Sigmoid colon (tissue), 7 donors: ENCODE measurements around the gene AP1G2. TPM values are rescaled to one million over a fixed set of nuclear protein-coding genes. Genes with fewer than 3 reads are reported as not detected.
"Not testable (repeated sequence)": the region's sequence is repeated elsewhere in the genome, so short reads cannot be mapped to it uniquely, and the experiment has no call there.

Source experiments
- DNase-seq: peaks from one replicate; pipeline ENCODE4 v3.0.0-alpha.2; 2019
- H3K27ac ChIP-seq, 4 donors: fragments of 200-600 bp; sonication (generic); one replicate each; pipeline ENCODE4 v1.5.1; 2016 to 2019; ENCODE audit warnings: mild to moderate bottlenecking in 1 of 4
- H3K27me3 ChIP-seq, 3 donors: fragments of 200-600 bp; sonication (generic); one replicate each; pipeline ENCODE4 v1.5.1; 2019; ENCODE audit warnings: mild to moderate bottlenecking in 1 of 3
- H3K36me3 ChIP-seq, 4 donors: fragments of 200-600 bp; sonication (generic); one replicate each; pipeline ENCODE4 v1.5.1; 2016 to 2019
- H3K4me1 ChIP-seq, 4 donors: fragments of 200-600 bp; sonication (generic); one replicate each; pipeline ENCODE4 v1.5.1; 2017 to 2019
- H3K4me3 ChIP-seq, 4 donors: fragments of 200-600 bp; sonication (generic); one replicate each; pipeline ENCODE4 v1.5.1; 2017 to 2019; ENCODE audit warnings: mild to moderate bottlenecking in 2 of 4, moderate library complexity in 1 of 4
- H3K9me3 ChIP-seq, 4 donors: fragments of 200-600 bp in 3 of 4; sonication (generic) in 3 of 4; one replicate each; pipeline versions ENCODE4 v1.5.1 to v1.6.1; 2013 to 2019
- CTCF ChIP-seq, 4 experiments: fragments of 450-650 bp in 3 of 4; fragments of 200-600 bp in 1 of 4; IDR thresholded peaks; one replicate each; pipeline ENCODE4 v1.5.1; 2016 to 2019; ENCODE audit warnings: antibody characterized with exemption in 4 of 4, mild to moderate bottlenecking in 3 of 4, moderate library complexity in 2 of 4
- EP300 ChIP-seq, 4 donors: sonication (generic); formaldehyde crosslinking; IDR thresholded peaks; one replicate each; pipeline ENCODE4 v1.6.1; 2017; ENCODE audit warnings: antibody characterized with exemption in 4 of 4
- POLR2A ChIP-seq, 2 donors: fragments of 450-650 bp; IDR thresholded peaks; one replicate each; pipeline ENCODE4 v1.6.1; 2016; ENCODE audit warnings: antibody characterized with exemption in 2 of 2, mild to moderate bottlenecking in 2 of 2, moderate library complexity in 2 of 2
- POLR2AphosphoS5 ChIP-seq, 4 donors: sonication (generic); formaldehyde crosslinking; IDR thresholded peaks; one replicate each; pipeline ENCODE4 v1.6.1; 2017; ENCODE audit warnings: antibody characterized with exemption in 4 of 4
- WGBS, 2 donors: extraction: QIAGEN DNeasy Blood & Tissue Kit; methylation state at CpG; one replicate each; pipeline ENCODE4 v1.1.7; 2013; 5-methylcytosine and 5-hydroxymethylcytosine counted together
- intact Hi-C: fragments of 100-400 bp; cut with DNase I; formaldehyde crosslinking; loops from one replicate; pipeline ENCODE4 v1.15.1; 2023
- polyA plus RNA-seq, 3 donors: library from polyadenylated mRNA; stranded (reverse); fragments of 200-250 nt; gene quantifications; one replicate each; pipeline ENCODE4 v1.2.3, GENCODE V29; 2013
- total RNA-seq, 4 donors: library from RNA; depleted of rRNA; stranded (reverse); fragments of >200 nt; gene quantifications; one replicate each; pipeline ENCODE4 v1.1.0, GENCODE V29; 2016
- donor health status: healthy with polysubstance abuse.
- donor health status: Bipolar disorder and iron deficiency.
- donor health status: healthy.

AP1G2 gene
- total and polyA plus RNA-seq, 7 donors = 16.4 to 124 (median 33.0) TPM

GRCh38 chr14:23612802-23613201, 45.2 kb upstream of the AP1G2 start:
- no peak overlapping the region for H3K27ac ChIP-seq
- intact Hi-C loops = no loop called here
- TF ChIP-seq POLR2AphosphoS5 (IDR thresholded peaks at IDR 0.05) (no peak), EP300 (IDR thresholded peaks at IDR 0.05) (no peak), POLR2A (IDR thresholded peaks at IDR 0.05) (no peak), CTCF (IDR thresholded peaks at IDR 0.05) (no peak)
- H3K9me3 ChIP-seq = no peaks in the 10 kb centered on the region
- H3K27me3 ChIP-seq = peaks cover 0 to 5% (median 0%) of the 10 kb centered on the region in 3 donors
- H3K4me1 ChIP-seq = no peaks in the 10 kb centered on the region
- no peak for DNase-seq
- WGBS, 2 donors = 97 to 100% methylated on average over 1 of the region's 1 CpG
- H3K4me3 ChIP-seq = no peak overlapping the region
- no peaks in the 10 kb centered on the region for H3K36me3 ChIP-seq

- Histone ChIP-seq H3K27ac (no peak overlapping the region), H3K9me3 (no peaks in the 10 kb centered on the region), H3K36me3 (no peaks in the 10 kb centered on the region), H3K4me3 (no peak overlapping the region), H3K4me1 (no peaks in the 10 kb centered on the region), H3K27me3 (peaks cover 0 to 5% (median 0%) of the 10 kb centered on the region in 3 donors)
- intact Hi-C loops = no loop called here
- 59 to 80% methylated on average over 4 of the region's 4 CpGs for WGBS, 2 donors
- no peak for DNase-seq
- no peak for TF ChIP-seq CTCF (IDR thresholded peaks at IDR 0.05)
- no peak for TF ChIP-seq POLR2A (IDR thresholded peaks at IDR 0.05)
- no peak for TF ChIP-seq EP300 (IDR thresholded peaks at IDR 0.05)
- TF ChIP-seq POLR2AphosphoS5 (IDR thresholded peaks at IDR 0.05) = no peak
Observed at GRCh38 chr14:23612354-23612732, 44.8 kb upstream of the AP1G2 start.

- no peaks in the 10 kb centered on the region for H3K9me3 ChIP-seq
- no peaks in the 10 kb centered on the region for H3K4me1 ChIP-seq
- H3K36me3 ChIP-seq = no peaks in the 10 kb centered on the region
- no peak overlapping the region for H3K4me3 ChIP-seq
- no peak for TF ChIP-seq CTCF (IDR thresholded peaks at IDR 0.05)
- no peak for TF ChIP-seq POLR2A (IDR thresholded peaks at IDR 0.05)
- TF ChIP-seq POLR2AphosphoS5 (IDR thresholded peaks at IDR 0.05) = no peak
- no peak for TF ChIP-seq EP300 (IDR thresholded peaks at IDR 0.05)
- no peak overlapping the region for H3K27ac ChIP-seq
- peaks cover 0 to 5% (median 0%) of the 10 kb centered on the region in 3 donors for H3K27me3 ChIP-seq
- WGBS, 2 donors = 52 to 58% methylated on average over 4 of the region's 4 CpGs
- intact Hi-C loops = no loop called here
- DNase-seq = no peak
Observed at GRCh38 chr14:23610815-23611289, 43.3 kb upstream of the AP1G2 start.

GRCh38 chr14:23610090-23610814, 42.7 kb upstream of the AP1G2 start:
- Histone ChIP-seq H3K36me3 (no peaks in the 10 kb centered on the region), H3K4me3 (no peak overlapping the region), H3K27me3 (peaks cover 0 to 5% (median 0%) of the 10 kb centered on the region in 3 donors), H3K4me1 (no peaks in the 10 kb centered on the region), H3K27ac (no peak overlapping the region), H3K9me3 (no peaks in the 10 kb centered on the region)
- TF ChIP-seq POLR2A (IDR thresholded peaks at IDR 0.05) = no peak
- TF ChIP-seq CTCF (IDR thresholded peaks at IDR 0.05) = no peak
- no peak for TF ChIP-seq POLR2AphosphoS5 (IDR thresholded peaks at IDR 0.05)
- TF ChIP-seq EP300 (IDR thresholded peaks at IDR 0.05) = no peak
- intact Hi-C loops = no loop called here
- WGBS, 2 donors = 32 to 65% methylated on average over 2 of the region's 2 CpGs
- DNase-seq = no peak

GRCh38 chr14:23609411-23610089, 42.0 kb upstream of the AP1G2 start:
- H3K27ac ChIP-seq, H3K4me3 ChIP-seq, intact Hi-C loops, H3K4me1 ChIP-seq, H3K36me3 ChIP-seq, H3K27me3 ChIP-seq, H3K9me3 ChIP-seq, DNase-seq: not testable (repeated sequence)
- 22 to 59% methylated on average over 7 of the region's 7 CpGs for WGBS, 2 donors
